ENCODE results near the gene DNAH2. TPM values are rescaled to one million over a fixed set of nuclear protein-coding genes. Genes with fewer than 3 reads are reported as not detected.
A peak's percentile ranks its signal among the peaks of the same experiment; 100 is the strongest.

Gene DNAH2
- total and polyA plus RNA-seq, 2 donors: 0.07 to 0.14 TPM

DNA sequence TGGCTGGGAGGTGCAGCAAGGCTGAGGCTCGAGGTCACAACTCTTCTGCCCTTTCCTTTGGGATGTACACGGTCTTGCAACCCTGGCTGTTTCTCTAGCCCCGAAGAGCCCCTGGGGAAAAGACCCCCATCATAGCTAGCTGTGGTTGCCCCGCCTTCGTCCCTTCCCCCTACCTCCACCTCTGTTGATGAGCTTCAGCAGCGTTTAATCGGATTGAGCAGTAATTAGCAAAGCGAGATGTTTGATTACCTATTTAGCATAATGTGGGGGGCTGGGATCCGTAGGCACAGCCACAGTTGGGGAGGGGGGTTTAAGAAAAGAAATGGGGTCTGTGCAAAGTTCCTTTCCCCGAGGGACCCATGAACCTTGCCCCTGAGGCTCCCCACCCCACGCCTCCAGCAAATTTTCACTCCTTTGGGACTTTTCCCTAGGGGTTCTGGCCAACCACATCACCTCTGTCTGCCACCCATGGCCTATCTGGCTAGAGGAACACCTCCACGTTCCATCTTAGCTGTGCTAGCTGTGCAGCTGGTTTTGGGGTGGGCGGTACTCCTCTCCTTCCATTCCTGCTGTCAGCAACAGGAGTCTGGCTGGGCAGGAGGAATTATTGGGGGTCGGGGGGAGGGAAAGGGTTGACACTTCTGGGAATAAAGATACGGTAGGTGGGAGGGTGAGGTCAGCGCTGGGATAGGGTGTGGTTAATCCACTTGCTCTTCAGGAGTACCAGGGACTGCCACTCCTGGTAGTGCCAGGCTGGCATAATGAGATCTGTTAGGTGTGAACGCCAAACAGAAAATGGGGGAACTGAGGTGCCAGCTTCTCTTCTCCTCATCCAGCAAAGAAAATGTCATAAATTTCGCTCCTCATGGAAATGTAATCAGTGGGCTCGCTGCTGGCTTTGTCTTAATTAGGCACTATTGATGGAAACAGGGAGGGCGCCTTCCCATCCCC, 1.3 kb upstream of the DNAH2 start:
- Histone ChIP-seq H3K27me3 (ENCODE audit: control insufficient read depth in 2 of 2, insufficient read depth in 1 of 2, low read length in 1 of 2) (peaks cover 18 to 97% of the 10 kb centered on the region in 2 donors), H3K36me3 (ENCODE audit: control insufficient read depth in 2 of 2, insufficient read depth in 2 of 2, low read length in 1 of 2) (no peaks in the 10 kb centered on the region), H3K9me3 (ENCODE audit: control insufficient read depth in 2 of 2, insufficient read depth in 1 of 2, low read length in 1 of 2) (no peaks in the 10 kb centered on the region), H3K27ac (ENCODE audit: low read depth in 1 of 2, low read length in 1 of 2) (no peak overlapping the region), H3K4me1 (ENCODE audit: control insufficient read depth in 2 of 2, insufficient read depth in 2 of 2, low read length in 2 of 2) (peaks cover 2 to 35% of the 10 kb centered on the region in 2 donors), H3K4me3 (ENCODE audit: low read length in 2 of 2) (no peak overlapping the region)
- WGBS: 62% methylated on average over 20 of the region's 20 CpGs
- no peak for DNase-seq (ENCODE audit: low read depth in 6 of 9, low spot score in 9 of 9)

DNA sequence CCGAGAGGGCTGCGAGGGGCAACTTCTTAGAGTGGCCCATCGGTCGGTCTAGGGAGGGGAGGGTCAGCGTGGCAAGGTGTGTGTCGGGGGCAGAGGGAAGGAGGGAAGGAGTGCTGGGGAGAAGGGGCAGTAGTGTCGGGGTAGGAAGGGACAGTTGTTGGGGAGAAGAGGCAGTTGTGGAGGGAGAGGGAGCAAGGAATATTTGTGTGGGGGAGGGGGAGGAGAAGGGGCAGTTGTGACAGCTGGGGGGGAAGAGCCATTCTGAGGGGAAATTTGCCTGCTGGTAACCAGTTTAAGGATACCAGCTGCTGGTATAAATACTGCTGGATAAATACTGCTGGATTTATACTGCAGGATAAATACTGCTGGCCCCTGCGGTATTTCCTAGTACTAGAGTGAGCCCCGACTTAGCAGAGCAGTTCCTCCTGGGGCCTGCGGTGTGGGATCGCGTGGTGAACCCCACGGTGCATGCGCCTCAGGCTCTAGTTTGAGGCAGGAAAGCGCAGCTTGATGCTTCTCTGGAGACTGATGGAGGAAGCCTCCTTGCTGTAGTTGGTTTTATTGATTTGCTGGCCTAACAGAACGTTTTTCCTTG, 309 bp downstream of the DNAH2 start:
- no peaks in the 10 kb centered on the region for H3K36me3 ChIP-seq (ENCODE audit: control insufficient read depth in 2 of 2, insufficient read depth in 2 of 2, low read length in 1 of 2)
- no peak overlapping the region for H3K27ac ChIP-seq (ENCODE audit: low read depth in 1 of 2, low read length in 1 of 2)
- 2% methylated on average over 16 of the region's 16 CpGs for WGBS
- H3K9me3 ChIP-seq (ENCODE audit: control insufficient read depth in 2 of 2, insufficient read depth in 1 of 2, low read length in 1 of 2): no peaks in the 10 kb centered on the region
- peak overlapping the region in 1 of 2 donors; percentile 37 for H3K4me3 ChIP-seq (ENCODE audit: low read length in 2 of 2)
- peaks cover 18 to 92% of the 10 kb centered on the region in 2 donors for H3K27me3 ChIP-seq (ENCODE audit: control insufficient read depth in 2 of 2, insufficient read depth in 1 of 2, low read length in 1 of 2)
- peak in 1 of 9 donors; percentile 41 for DNase-seq (ENCODE audit: low read depth in 6 of 9, low spot score in 9 of 9)
- peaks cover 2 to 27% of the 10 kb centered on the region in 2 donors for H3K4me1 ChIP-seq (ENCODE audit: control insufficient read depth in 2 of 2, insufficient read depth in 2 of 2, low read length in 2 of 2)

GRCh38 chr17:7719661-7720060, 2.1 kb downstream of the DNAH2 start:
- H3K27me3 ChIP-seq (ENCODE audit: control insufficient read depth in 2 of 2, insufficient read depth in 1 of 2, low read length in 1 of 2): peaks cover 18 to 82% of the 10 kb centered on the region in 2 donors
- no peak overlapping the region for H3K27ac ChIP-seq (ENCODE audit: low read depth in 1 of 2, low read length in 1 of 2)
- no peak overlapping the region for H3K4me3 ChIP-seq (ENCODE audit: low read length in 2 of 2)
- no peaks in the 10 kb centered on the region for H3K36me3 ChIP-seq (ENCODE audit: control insufficient read depth in 2 of 2, insufficient read depth in 2 of 2, low read length in 1 of 2)
- DNase-seq (ENCODE audit: low read depth in 6 of 9, low spot score in 9 of 9): no peak
- WGBS: 95% methylated on average over 9 of the region's 9 CpGs
- H3K9me3 ChIP-seq (ENCODE audit: control insufficient read depth in 2 of 2, insufficient read depth in 1 of 2, low read length in 1 of 2): no peaks in the 10 kb centered on the region
- H3K4me1 ChIP-seq (ENCODE audit: control insufficient read depth in 2 of 2, insufficient read depth in 2 of 2, low read length in 2 of 2): peaks cover 2 to 22% of the 10 kb centered on the region in 2 donors

DNA sequence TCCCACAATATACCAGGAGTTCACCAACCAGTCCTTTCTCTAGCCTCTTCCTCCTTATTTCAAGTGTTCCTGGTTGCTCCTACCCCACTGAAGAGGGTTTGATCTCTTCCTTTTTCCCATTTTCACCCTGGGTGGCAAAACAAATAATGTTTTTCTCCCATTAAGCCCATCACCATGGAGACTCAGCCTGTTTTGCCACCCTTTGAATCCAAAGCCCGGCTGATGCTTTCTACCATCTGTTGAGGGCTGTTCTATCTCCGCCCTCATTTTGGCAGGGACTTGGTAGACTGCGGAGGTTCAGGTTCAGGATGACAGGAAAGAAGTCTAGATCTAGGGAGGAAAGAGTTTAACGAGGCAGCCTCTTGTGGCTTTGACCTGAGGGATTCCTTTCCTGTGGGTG, 2.6 kb downstream of the DNAH2 start:
- peaks cover 18 to 78% of the 10 kb centered on the region in 2 donors for H3K27me3 ChIP-seq (ENCODE audit: control insufficient read depth in 2 of 2, insufficient read depth in 1 of 2, low read length in 1 of 2)
- 61% methylated on average over 4 of the region's 4 CpGs for WGBS
- no peaks in the 10 kb centered on the region for H3K36me3 ChIP-seq (ENCODE audit: control insufficient read depth in 2 of 2, insufficient read depth in 2 of 2, low read length in 1 of 2)

DNA sequence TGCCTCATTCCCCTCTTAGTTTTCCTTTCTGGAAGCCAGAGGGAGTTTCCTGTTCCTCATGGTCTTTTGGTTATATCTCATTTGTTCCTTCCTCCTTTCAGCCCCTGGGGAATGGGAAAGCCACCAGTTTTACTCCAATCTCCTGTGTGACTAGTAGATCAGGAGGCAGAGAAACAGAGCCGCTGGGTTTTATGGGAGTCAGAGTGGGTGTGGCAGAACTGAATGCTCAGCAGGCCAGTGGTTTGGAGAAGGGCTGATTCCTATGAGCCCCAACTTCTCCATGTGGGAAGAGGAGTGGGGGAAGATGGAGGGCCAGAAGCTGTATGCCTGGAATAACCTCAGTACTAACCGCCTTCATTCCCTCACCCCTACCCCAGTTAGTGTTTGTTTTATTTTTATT, 4.1 kb downstream of the DNAH2 start:
- DNase-seq (ENCODE audit: low read depth in 6 of 9, low spot score in 9 of 9): no peak
- Histone ChIP-seq H3K4me3 (ENCODE audit: low read length in 2 of 2) (no peak overlapping the region), H3K36me3 (ENCODE audit: control insufficient read depth in 2 of 2, insufficient read depth in 2 of 2, low read length in 1 of 2) (no peaks in the 10 kb centered on the region), H3K27ac (ENCODE audit: low read depth in 1 of 2, low read length in 1 of 2) (no peak overlapping the region), H3K9me3 (ENCODE audit: control insufficient read depth in 2 of 2, insufficient read depth in 1 of 2, low read length in 1 of 2) (no peaks in the 10 kb centered on the region), H3K4me1 (ENCODE audit: control insufficient read depth in 2 of 2, insufficient read depth in 2 of 2, low read length in 2 of 2) (peaks cover 2 to 18% of the 10 kb centered on the region in 2 donors), H3K27me3 (ENCODE audit: control insufficient read depth in 2 of 2, insufficient read depth in 1 of 2, low read length in 1 of 2) (peaks cover 14 to 63% of the 10 kb centered on the region in 2 donors)
- WGBS: 94% methylated on average over 2 of the region's 2 CpGs

More for the DNA sequence above, 2.6 kb downstream of the DNAH2 start:
- Histone ChIP-seq H3K9me3 (ENCODE audit: control insufficient read depth in 2 of 2, insufficient read depth in 1 of 2, low read length in 1 of 2) (no peaks in the 10 kb centered on the region), H3K4me1 (ENCODE audit: control insufficient read depth in 2 of 2, insufficient read depth in 2 of 2, low read length in 2 of 2) (peaks cover 2 to 22% of the 10 kb centered on the region in 2 donors), H3K4me3 (ENCODE audit: low read length in 2 of 2) (no peak overlapping the region), H3K27ac (ENCODE audit: low read depth in 1 of 2, low read length in 1 of 2) (no peak overlapping the region)
- DNase-seq (ENCODE audit: low read depth in 6 of 9, low spot score in 9 of 9): no peak

- WGBS: 92% methylated on average over 3 of the region's 3 CpGs
- H3K27me3 ChIP-seq (ENCODE audit: control insufficient read depth in 2 of 2, insufficient read depth in 1 of 2, low read length in 1 of 2): peaks cover 0 to 7% of the 10 kb centered on the region in 2 donors
- no peak for DNase-seq (ENCODE audit: low read depth in 6 of 9, low spot score in 9 of 9)
- H3K9me3 ChIP-seq (ENCODE audit: control insufficient read depth in 2 of 2, insufficient read depth in 1 of 2, low read length in 1 of 2): no peaks in the 10 kb centered on the region
- H3K36me3 ChIP-seq (ENCODE audit: control insufficient read depth in 2 of 2, insufficient read depth in 2 of 2, low read length in 1 of 2): no peaks in the 10 kb centered on the region
- H3K4me1 ChIP-seq (ENCODE audit: control insufficient read depth in 2 of 2, insufficient read depth in 2 of 2, low read length in 2 of 2): no peaks in the 10 kb centered on the region
- H3K4me3 ChIP-seq (ENCODE audit: low read length in 2 of 2): no peak overlapping the region
- H3K27ac ChIP-seq (ENCODE audit: low read depth in 1 of 2, low read length in 1 of 2): no peak overlapping the region
Observed at GRCh38 chr17:7727886-7728285, 10.3 kb downstream of the DNAH2 start.

DNA sequence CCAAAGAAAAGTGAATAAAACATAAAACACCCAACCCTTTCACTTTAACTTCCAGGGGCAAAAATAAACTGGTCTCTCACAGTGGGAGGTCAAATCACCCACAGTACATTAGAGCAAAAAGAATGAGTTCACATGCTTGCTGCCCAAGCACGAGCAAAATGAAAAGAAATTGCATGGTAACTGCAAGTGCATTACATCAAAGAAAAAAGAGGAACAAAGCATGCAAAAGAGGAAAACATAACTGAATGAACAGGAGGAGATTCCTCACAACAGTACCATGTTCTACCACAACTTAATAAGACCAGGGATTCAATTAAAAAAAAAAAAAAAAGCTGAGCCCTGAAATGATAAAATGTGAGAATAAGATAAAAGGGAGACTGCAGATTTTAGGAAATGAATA, 12.3 kb downstream of the DNAH2 start:
- no peak for DNase-seq (ENCODE audit: low read depth in 6 of 9, low spot score in 9 of 9)
- H3K4me1 ChIP-seq (ENCODE audit: control insufficient read depth in 2 of 2, insufficient read depth in 2 of 2, low read length in 2 of 2): no peaks in the 10 kb centered on the region
- H3K27me3 ChIP-seq (ENCODE audit: control insufficient read depth in 2 of 2, insufficient read depth in 1 of 2, low read length in 1 of 2): peaks cover 0 to 2% of the 10 kb centered on the region in 2 donors
- 4% methylated on average over 1 of the region's 1 CpG for WGBS
- H3K27ac ChIP-seq (ENCODE audit: low read depth in 1 of 2, low read length in 1 of 2): no peak overlapping the region
- no peak overlapping the region for H3K4me3 ChIP-seq (ENCODE audit: low read length in 2 of 2)
- no peaks in the 10 kb centered on the region for H3K9me3 ChIP-seq (ENCODE audit: control insufficient read depth in 2 of 2, insufficient read depth in 1 of 2, low read length in 1 of 2)
- no peaks in the 10 kb centered on the region for H3K36me3 ChIP-seq (ENCODE audit: control insufficient read depth in 2 of 2, insufficient read depth in 2 of 2, low read length in 1 of 2)

GRCh38 chr17:7732981-7733539, 15.5 kb downstream of the DNAH2 start:
- no peaks in the 10 kb centered on the region for H3K4me1 ChIP-seq (ENCODE audit: control insufficient read depth in 2 of 2, insufficient read depth in 2 of 2, low read length in 2 of 2)
- no peak for DNase-seq (ENCODE audit: low read depth in 6 of 9, low spot score in 9 of 9)
- no peaks in the 10 kb centered on the region for H3K9me3 ChIP-seq (ENCODE audit: control insufficient read depth in 2 of 2, insufficient read depth in 1 of 2, low read length in 1 of 2)
- H3K27me3 ChIP-seq (ENCODE audit: control insufficient read depth in 2 of 2, insufficient read depth in 1 of 2, low read length in 1 of 2): peaks cover 0 to 11% of the 10 kb centered on the region in 2 donors
- H3K36me3 ChIP-seq (ENCODE audit: control insufficient read depth in 2 of 2, insufficient read depth in 2 of 2, low read length in 1 of 2): no peaks in the 10 kb centered on the region
- H3K4me3 ChIP-seq (ENCODE audit: low read length in 2 of 2): no peak overlapping the region
- WGBS: 90% methylated on average over 14 of the region's 14 CpGs
- no peak overlapping the region for H3K27ac ChIP-seq (ENCODE audit: low read depth in 1 of 2, low read length in 1 of 2)

- no peak for DNase-seq (ENCODE audit: low read depth in 6 of 9, low spot score in 9 of 9)
- WGBS: 92% methylated on average over 5 of the region's 5 CpGs
- H3K27ac ChIP-seq (ENCODE audit: low read depth in 1 of 2, low read length in 1 of 2): no peak overlapping the region
- no peak overlapping the region for H3K4me3 ChIP-seq (ENCODE audit: low read length in 2 of 2)
- H3K4me1 ChIP-seq (ENCODE audit: control insufficient read depth in 2 of 2, insufficient read depth in 2 of 2, low read length in 2 of 2): no peaks in the 10 kb centered on the region
- H3K9me3 ChIP-seq (ENCODE audit: control insufficient read depth in 2 of 2, insufficient read depth in 1 of 2, low read length in 1 of 2): no peaks in the 10 kb centered on the region
- no peaks in the 10 kb centered on the region for H3K36me3 ChIP-seq (ENCODE audit: control insufficient read depth in 2 of 2, insufficient read depth in 2 of 2, low read length in 1 of 2)
- H3K27me3 ChIP-seq (ENCODE audit: control insufficient read depth in 2 of 2, insufficient read depth in 1 of 2, low read length in 1 of 2): peaks cover 0 to 25% of the 10 kb centered on the region in 2 donors
Observed at GRCh38 chr17:7737601-7738000, 20.1 kb downstream of the DNAH2 start.
